ENCODE data around the gene TSSC4. TPM values are rescaled to one million over a fixed set of nuclear protein-coding genes. Genes with fewer than 3 reads are reported as not detected.

The TSSC4 gene
- total and polyA plus RNA-seq, 9 of the 15 experiments (the other 6 are each of a cell fraction or from before 2014, with no cell fraction given) = 0.41 to 54.2 (median 11.0) TPM

- TF ChIP-seq ZNF75A (CRISPR knock-in tag; IDR thresholded peaks at IDR 0.05) (no peak), YBX1 (IDR thresholded peaks at IDR 0.05) (no peak), FOXK1 (CRISPR knock-in tag; IDR thresholded peaks at IDR 0.05; ENCODE audit: borderline replicate concordance) (peak; percentile 60; the same call in 1 of the 2 replicates), HNRNPH1 (optimal IDR thresholded peaks at IDR 0.05; ENCODE audit: low read depth, low read length) (no peak), POLR2H (tag; IDR thresholded peaks at IDR 0.05; ENCODE audit: low read depth) (peak; percentile 88), TEAD4 (IDR thresholded peaks at IDR 0.05; ENCODE audit: low read length) (peak; percentile 46), TEAD4 (CRISPR knock-in tag; IDR thresholded peaks at IDR 0.05; ENCODE audit: borderline replicate concordance) (no peak), PRMT5 (CRISPR knock-in tag; IDR thresholded peaks at IDR 0.05) (no peak), ZNF12 (CRISPR knock-in tag; IDR thresholded peaks at IDR 0.05) (no peak), BACH1 (tag; IDR thresholded peaks at IDR 0.05) (no peak; the same call in 1 of the 2 replicates), RERE (CRISPR knock-in tag; IDR thresholded peaks at IDR 0.05; ENCODE audit: borderline replicate concordance) (no peak), NBN (IDR thresholded peaks at IDR 0.05; ENCODE audit: low read depth) (peak; percentile 67; the same call in 1 of the 2 replicates), EHMT2 (IDR thresholded peaks at IDR 0.05) (no peak)
Observed at GRCh38 chr11:2400069-2400761, at the start of gene TSSC4 (continued).

Measured in K562 (cell line).